ENCODE results near the gene DACH1.

The DACH1 gene

GRCh38 chr13:71772361-71772760 is 94.6 kb downstream of the DACH1 start:
- DNase-seq: no peak

GRCh38 chr13:71771144-71771543 is 95.9 kb downstream of the DACH1 start:
- DNase-seq: no peak

GRCh38 chr13:71770710-71771109 is 96.3 kb downstream of the DACH1 start:
- no peak for DNase-seq

GRCh38 chr13:71768881-71769280 is 98.1 kb downstream of the DACH1 start:
- no peak for DNase-seq

GRCh38 chr13:71759651-71760511 is 107.1 kb downstream of the DACH1 start:
- DNase-seq: peak; percentile 90

GRCh38 chr13:71758828-71759227 is 108.2 kb downstream of the DACH1 start:
- peak; percentile 65 for DNase-seq

- no peak for DNase-seq
These were observed 112.5 kb downstream of the DACH1 start for GRCh38 chr13:71754407-71754974.

- peak; percentile 22 for DNase-seq
These were observed 114.1 kb downstream of the DACH1 start for GRCh38 chr13:71752775-71753513.

- DNase-seq: peak; percentile 94
These were observed 115.9 kb downstream of the DACH1 start for GRCh38 chr13:71751073-71751472.

- no peak for DNase-seq
These were observed 136.7 kb downstream of the DACH1 start for GRCh38 chr13:71730267-71730666.

- no peak for DNase-seq
These were observed 137.6 kb downstream of the DACH1 start for GRCh38 chr13:71729441-71729840.

- no peak for DNase-seq
These were observed 139.3 kb downstream of the DACH1 start for GRCh38 chr13:71727662-71728061.

GRCh38 chr13:71727042-71727441 is 140.0 kb downstream of the DACH1 start:
- DNase-seq: no peak

- DNase-seq: no peak
These were observed 144.8 kb downstream of the DACH1 start for GRCh38 chr13:71722206-71722605.

GRCh38 chr13:71721104-71721503 is 145.9 kb downstream of the DACH1 start:
- peak; percentile 28 for DNase-seq

GRCh38 chr13:71718931-71719330 is 148.1 kb downstream of the DACH1 start:
- DNase-seq: no peak

- DNase-seq: no peak
These were observed 152.1 kb downstream of the DACH1 start for GRCh38 chr13:71714802-71715375.

- DNase-seq: no peak
These were observed 153.9 kb downstream of the DACH1 start for GRCh38 chr13:71712988-71713653.

GRCh38 chr13:71704656-71705055 is 162.3 kb downstream of the DACH1 start:
- no peak for DNase-seq

GRCh38 chr13:71703138-71703537 is 163.9 kb downstream of the DACH1 start:
- no peak for DNase-seq

GRCh38 chr13:71702253-71702652 is 164.8 kb downstream of the DACH1 start:
- DNase-seq: no peak

GRCh38 chr13:71701741-71702140 is 165.3 kb downstream of the DACH1 start:
- DNase-seq: no peak

- no peak for DNase-seq
These were observed 167.7 kb downstream of the DACH1 start for GRCh38 chr13:71699342-71699741.

All from NCI-H748 treated with DMSO at 0.1 percent for 48 hours (cell line).